Cerebellar nuclear complex (tissue), 1 donor: ENCODE measurements around the gene SRSF4.

Source experiments
- DNase-seq, 2 experiments: peaks; one replicate each; lab custom pipeline; 2025; lab: John Stamatoyannopoulos, UW

Gene SRSF4

DNA sequence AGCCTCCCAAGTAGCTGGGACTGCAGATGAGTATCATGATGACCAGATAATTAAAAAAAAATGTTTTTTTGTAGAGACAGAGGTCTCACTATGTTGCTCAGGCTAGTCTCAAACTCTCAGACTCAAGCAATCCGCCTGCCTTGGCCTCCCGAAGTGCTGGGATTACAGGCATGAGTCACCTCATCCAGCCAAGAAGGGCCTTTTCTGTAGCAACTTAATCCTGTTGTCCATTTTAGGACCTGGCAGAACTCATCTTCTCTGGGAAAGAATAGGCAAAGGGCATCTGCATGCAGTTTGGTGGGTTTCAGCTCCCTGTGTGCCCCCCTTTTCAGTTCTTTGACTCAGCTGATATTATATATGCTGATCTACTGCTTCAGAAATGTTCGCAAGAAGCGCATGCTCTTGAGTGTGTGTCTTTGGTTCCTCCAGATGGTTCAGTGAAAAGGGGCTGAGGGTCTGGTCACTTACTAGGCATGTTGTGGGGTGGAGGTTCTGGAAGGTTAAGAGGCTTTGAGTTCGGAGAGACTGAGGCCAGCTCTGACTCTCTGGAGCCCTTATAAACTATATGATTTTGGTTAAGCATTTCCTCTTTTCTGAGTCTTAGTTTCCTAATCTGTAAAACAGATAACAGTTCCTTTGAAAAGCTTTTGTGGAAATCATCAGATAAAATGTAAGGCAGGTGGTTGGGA is 19.4 kb upstream of the SRSF4 start:
- no peak for DNase-seq

DNA sequence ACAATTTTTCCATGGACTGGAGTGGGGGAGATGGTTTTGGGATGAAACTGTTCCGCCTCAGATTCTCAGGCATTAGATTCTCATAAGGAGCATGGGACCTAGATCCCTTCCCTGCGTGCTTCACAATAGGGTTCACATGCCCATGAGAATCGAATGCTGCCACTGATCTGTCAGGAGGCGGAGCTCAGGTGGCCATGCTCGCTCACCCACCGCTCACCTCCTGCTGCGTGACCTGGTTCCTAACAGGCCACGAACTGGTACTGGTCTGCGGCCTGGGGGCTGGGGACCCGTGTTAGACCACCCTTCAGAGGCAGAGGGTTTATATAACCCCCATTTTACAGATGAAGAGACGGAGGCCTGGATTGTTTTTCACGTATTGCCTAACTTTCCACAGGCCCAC is 16.3 kb upstream of the SRSF4 start:
- DNase-seq = no peak

DNA sequence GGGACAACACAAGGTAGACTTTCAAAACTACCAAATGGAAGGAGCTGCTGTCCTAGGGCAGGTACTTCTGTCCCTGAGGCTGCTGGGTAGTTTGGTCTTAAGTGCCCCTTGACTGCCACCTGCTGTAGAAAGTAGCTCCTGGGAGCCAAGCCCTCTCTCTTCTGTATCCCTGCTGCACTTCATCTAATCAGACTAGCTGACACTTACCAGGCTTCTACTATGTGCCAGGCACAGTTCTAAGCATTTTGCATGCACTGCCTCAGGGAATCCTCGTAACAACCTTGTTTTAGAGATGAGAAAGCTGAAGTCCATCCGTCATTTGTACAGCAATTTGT is 15.9 kb upstream of the SRSF4 start:
- no peak for DNase-seq

DNA sequence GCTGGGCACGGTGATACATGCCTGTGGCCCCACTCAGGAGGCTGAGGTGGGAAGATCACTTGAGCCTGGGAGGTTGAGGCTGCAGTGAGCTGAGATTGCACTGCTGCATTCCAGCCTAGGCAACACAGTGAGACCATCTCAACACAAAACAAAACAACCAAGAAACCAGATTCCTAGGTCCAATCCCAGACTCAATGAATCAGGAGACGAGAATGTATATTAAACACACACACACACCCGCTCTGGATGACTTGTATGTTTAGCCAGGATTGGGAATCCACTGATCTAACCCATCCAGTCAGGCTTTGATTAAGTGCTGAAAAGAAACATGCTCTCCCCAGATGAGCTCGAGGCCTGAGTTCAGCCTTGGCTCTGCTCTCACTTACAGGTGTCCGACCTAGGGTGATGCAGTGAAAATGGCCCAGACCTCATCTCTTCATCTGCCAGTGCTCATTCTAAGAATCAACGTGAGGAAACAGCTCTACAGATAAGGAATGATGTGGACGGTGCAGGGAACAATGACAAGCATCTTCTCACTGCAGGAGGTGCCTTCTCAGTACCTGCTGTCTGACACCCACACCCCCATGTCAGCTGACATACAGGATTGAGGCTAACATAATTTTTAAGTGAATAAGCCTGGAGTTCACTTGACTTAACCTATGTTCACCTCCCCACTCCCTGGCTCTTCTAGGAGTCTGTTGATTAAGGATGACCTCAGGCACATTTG is 15.3 kb upstream of the SRSF4 start:
- no peak for DNase-seq

DNA sequence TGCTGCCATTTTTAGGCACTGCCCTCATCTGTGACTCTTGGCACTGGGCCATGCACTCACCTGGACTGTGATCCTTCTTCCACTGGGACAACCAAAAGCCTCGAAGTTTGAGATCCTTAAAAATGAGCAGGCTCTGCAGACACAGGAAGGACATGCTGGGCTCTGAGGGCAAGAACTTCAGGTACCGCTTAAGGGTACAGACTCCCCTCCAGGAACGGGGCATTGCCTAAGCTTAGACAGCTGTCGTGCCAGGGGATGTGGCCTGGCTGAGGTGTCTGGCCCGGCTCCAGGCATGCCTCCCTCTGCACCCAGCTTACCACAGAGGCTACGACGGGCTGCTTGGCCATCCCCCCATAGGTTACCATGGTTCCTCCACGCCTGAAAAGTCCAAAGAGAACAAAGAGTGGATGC is 14.2 kb upstream of the SRSF4 start:
- no peak for DNase-seq

DNA sequence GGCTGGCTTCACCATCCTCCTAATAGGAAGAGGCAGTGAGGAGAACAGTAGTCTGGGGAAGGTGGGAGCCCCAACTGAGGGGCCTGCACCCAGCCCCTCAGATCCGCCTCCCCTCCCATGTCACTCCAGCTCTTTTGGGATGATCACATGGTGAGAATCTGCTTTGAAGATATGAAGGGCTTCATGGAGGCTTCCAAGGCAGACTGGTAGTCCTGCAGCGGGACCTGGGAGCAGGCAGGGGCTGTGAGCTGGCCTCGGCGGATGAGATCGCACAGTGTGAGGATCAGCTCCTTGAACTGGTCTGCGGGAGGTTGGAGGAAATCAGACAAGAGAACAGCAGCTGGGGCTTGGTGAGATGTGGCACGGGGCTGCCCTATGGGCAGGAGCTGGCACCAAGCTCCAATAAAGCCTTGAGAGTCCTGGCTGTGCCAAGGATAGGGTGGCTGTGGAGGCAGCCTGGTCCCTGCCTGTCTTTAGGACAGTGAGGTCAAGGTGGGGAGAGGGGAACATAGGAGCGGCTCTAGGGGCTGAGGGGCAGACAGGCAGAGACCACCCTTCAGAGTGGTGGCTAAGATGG is 12.3 kb upstream of the SRSF4 start:
- DNase-seq = no peak

DNA sequence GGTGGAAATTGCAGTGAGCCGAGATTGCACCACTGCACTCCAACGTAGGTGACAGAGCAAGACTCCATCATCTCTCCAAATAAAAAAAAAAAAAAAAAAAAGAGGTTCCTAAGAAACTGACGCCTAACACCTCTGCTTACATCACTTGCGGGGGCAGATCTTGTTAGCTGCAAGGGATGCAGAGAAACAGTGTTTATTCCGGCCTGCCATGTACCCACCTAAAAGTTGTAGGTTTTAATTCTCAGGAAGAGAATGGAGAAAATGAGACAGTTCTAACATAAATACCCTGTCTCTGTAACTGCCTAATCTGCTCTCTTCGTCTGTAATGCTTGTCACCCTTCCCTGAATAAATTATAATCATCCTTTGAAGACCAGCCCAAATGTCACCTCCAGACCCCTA is 9.0 kb upstream of the SRSF4 start:
- DNase-seq = no peak

DNA sequence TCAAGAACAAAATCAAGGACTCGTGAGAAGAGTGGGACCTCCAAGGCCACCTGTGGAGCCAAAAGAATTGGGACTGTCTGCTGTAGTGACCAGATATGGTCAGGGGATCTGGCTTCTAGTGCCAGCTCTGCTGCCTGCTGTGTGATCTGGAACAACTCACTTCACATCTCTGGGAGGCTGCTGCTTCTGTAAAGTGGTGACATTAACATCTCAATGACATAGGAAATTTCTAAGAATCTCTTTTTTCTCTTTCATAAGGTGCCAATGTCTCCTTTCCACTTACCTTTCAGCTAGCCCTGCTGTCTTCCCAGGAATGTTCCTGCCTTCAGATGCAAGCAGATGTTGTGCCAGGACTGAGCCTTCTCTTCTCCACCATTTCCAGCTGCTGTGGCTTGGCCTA is 5.0 kb upstream of the SRSF4 start:
- DNase-seq = no peak

DNA sequence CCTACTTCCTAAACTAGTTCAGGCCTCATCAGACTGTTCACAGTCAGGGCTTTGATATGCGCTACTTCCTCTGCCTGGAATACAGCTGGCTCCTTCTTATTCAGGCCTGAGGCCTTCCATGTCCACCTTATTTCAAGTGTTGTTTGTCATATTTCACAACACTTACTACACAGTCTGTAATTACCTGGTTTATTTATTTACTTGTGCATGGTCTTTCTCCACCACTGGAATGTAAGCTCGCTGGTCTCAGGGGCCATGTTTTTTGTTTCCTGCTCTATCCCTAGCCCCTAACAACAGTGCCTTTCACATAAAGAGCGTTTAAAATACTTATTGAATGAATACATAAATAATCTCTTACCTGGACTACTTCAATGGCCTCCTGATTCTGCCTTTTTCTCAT is 4.6 kb upstream of the SRSF4 start:
- DNase-seq = no peak

DNA sequence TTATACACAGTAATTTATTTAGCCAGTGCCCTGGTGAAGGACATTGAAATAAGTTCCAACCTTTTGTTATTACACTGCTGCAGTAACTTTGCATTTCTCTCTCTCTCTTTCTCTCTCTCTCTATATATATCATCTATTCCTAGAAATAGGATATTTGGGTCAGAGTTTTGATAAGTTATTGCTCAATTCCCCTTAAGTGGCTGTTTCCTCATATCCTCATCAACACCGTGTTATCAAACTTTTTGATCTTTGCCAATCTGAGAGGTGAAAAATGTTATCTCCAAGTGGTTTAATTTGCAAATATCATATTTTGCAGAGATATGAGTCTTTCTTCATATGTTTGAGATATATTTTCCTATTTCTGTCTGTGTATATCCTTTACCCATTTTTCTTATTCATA is 1.6 kb upstream of the SRSF4 start:
- no peak for DNase-seq

DNA sequence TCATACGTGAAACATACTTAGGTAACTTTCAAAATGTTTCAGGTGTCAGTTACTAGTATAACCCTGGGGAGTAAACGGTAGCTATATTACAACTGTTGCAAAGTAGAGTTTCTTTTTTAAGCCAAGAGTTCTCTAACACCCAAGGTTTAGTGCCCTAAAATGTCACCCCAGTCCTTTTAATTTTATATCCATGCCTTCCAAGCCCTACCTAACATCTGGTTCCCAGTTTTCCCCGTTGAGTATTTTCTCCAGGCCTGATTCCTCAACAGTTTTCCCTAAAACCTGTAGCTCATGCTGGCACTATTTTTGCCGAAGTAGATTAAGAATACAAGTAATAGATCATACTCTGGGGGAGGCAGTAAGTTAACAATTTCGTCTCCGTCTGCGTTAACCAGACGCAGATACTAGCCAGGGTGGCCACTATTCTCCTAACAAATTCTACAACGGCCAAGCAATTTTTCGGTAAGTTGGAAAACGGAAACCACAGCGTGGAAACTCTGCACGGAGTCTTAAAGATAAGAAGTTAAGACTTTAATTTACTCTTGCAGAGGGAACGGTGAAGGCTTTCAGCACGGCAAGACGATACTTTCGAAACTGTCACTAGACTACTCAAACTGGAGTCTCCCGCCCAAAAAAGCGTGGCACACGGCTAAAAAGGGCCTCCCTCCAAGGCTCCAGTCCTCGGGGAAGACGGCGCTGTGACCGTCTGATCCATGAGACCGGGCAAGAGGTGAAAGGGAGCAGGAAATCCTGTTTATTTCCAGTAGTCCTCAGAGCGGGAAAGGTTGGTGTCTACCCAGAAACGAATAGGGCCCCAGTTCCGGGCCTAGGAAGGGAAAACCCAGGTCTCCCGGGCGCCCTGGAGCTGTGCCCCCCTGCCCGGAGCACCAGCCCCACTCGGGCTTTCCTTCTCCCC is 945 bp downstream of the SRSF4 start:
- DNase-seq = no peak

DNA sequence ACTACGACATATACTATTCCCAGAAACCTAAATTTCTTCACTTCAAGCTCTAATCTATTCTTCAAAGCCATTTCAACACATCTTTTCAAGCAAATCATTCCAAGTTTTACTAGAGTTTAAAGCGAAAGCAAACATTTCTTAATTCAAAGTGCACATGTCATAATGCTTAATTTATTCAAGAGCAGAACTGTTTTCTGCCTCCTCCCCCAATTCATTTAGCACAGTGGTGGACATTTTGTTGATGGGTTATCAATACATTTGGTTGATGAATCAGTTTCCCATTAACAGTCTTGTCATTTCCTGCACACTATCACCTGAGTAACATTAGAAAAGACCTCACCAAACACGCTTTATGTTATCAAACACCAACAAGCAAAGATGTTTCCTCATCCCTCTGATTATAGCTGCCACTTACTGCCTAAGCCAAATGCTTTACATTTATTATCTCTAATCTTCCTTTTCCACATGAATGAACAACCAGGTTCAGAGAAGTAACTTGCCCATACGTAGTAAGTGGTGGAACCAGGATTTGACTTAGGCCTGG is 2.0 kb downstream of the SRSF4 start:
- no peak for DNase-seq

DNA sequence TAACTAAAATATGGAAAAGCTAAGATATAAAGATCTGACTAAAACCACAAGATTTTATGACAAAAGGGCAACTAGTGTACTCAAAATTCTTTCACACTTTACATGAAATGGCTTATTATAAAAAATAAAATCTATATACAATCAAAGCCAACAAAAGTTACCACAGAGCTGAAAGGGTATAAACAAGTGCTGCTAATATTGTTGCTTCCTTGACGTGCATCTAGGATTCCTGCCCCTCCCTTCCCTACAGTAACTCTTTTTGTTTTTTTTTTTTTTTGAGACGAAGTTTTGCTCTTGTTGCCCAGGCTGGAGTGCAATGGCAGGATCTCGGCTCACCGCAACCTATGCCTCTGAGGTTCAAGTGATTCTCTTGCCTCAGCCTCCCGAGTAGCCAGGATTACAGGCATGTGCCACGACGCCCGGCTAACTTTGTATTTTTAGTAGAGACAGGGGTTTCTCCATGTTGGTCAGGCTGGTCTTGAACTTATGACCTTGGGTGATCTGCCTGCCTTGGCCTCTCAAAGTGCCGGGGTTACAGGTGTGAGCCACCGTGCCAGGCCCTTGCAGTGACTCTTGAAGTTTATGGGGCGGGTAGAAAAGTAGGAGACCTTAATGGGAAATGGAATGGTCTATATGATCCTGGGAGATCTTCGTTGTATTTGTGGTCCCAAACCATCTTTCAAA is 4.5 kb downstream of the SRSF4 start:
- DNase-seq = no peak

DNA sequence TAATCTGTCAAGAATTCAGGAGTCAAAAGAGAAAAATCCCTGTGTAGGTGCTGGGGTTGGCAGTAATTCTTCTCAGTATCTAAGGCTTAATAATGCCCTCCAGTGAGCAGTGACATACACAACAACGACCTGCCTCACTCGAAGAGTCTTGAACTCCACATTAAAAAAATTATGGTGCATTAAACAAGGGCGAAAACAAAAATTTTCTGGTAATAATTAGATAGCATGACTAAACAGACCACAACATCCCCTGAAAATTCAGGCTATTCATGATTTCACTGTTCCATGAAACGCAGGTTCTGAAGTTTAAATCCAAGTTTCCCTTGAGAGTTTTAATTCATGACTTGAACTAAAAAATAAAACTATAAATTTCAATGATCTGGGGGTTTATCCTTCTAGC is 5.1 kb downstream of the SRSF4 start:
- DNase-seq = no peak

DNA sequence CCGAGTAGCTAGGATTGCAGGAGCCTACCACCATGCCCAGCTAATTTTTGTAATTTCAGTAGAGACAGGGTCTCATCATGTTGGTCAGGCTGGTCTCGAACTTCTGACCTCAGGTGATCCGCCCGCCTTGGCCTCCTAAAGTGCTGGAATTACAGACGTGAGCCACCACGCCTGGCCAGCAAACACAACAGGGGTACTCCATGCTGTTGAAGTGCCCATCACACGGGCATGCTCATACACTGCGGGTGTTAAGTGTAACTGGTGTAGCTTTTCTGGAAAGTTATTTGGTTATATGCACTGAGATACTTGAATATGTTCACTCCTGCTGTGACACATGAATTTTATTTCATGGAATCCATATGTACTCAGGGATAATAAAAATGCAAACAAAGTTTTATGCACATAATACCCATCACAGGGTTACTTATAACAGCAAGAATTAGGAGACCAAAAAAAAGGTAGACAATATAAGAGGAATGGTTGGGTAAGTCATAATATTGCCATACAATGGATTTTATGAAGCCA is 9.2 kb downstream of the SRSF4 start:
- DNase-seq = no peak

DNA sequence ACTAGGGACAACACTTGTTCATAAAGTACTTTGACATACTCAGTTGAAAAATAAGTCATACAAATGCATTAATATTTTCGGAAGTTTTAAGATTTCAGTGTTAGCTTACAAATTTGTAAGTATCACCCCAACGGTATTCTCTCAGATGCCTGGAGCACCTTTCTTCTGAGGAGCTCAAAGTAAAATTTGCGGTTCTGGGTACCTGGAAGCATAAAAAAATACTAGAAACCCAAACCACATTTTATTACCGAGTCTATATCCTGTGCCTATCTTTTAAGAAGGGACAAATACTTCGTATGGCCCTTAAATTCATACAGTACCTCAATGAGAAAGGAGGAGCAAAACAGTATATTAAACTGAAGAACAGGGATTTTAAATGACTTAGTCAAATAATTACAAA is 10.2 kb downstream of the SRSF4 start:
- no peak for DNase-seq

DNA sequence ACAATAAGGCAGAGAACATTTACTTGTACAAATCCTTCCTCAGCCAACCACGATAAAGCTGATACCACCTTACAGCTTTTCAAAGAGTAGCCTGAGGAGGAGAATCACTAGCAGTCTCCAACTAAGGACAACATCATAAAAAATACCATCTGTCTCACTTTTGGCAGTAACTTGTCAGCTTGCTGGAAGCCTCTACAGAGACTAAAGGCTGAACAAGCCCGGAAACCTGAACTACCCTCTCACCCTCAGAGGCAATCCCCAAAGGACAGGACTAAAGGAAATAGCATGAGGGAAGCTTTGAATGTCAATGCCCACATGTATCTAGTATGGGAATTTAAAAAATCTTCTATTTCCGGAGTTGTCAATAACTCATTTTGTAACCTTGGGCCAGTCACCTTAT is 10.6 kb downstream of the SRSF4 start:
- no peak for DNase-seq

DNA sequence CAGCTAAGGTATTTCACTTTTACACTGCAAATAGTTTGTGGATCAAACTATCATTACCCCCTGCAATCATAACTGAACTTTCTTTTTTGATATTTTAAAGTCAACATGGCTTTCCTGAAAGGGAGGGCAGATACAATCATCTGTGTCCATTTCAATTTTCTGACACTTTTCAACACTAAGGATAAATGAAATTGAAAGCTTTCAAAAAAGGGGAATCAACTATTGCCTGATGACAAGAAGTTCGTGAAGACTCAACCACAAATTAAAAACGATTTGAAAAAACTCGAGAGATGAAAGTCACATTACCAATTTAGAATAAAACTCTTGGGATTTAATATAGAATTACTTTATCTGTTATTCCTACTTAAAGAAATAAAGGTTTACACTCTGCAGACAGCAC is 11.7 kb downstream of the SRSF4 start:
- DNase-seq = no peak

DNA sequence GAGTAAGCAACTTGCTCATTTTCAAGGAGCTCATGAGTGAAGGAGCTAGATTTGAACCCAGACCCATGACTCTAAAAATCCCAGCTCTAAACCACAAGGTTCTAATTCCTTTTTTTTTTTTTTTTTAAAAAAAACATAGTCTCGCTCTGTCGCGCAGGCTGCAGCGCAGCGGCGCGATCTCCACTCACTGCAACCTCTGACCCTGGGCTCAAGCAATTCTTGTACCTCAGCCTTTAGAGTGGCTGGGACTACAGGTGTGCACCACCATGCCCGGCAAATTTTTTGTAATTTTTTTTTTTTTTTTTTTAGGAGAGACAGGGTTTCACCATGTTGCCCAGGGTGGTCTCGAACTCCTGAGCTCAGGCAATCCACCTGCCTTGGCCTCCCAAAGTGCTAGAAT is 13.8 kb downstream of the SRSF4 start:
- no peak for DNase-seq

DNA sequence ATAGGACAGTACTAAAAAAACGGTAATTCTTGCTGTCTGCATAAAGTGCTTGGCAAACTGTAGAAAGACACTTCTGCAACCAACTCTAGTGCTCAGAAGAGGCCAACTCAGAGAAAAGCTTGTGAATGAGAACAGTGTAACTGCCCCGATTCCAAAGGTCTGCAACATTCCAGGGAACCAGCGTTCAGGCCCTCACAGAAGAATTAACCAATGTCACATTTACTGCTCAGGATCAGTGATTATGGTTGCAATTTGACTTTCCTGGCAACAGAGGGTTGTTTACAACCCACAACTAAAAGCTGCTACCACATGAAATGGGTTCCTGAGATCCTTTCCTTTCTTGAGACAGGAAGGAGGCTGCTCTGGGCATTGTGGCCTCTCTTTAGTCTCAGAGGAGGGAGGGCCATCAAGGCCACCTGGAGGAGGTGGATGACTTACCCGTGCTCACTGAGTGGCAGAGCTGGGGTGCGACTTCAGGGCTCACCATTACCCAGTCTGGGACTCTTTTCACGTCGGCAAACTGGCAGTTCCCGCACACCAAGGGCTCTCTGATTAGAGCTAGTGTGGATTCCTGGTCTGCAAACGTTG is 15.3 kb downstream of the SRSF4 start:
- DNase-seq = no peak

DNA sequence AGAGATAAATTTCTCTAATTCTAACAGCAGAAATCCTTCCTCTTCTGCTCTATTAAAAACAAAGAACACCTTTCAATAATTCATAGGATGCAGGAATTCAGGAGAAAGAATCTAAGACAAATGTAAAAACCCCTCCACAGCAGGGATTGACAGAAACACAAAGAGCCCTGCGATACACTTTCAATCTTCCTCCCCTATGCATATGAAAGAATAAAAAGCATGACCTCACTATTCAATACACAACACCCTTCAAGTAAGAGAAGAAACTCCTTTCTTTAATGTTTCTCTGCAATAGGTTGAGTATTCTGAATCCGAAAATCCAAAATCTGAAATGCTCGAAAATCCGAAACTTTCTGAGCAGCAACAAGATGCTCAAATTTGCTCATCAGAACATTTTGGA is 17.1 kb downstream of the SRSF4 start:
- no peak for DNase-seq
